Subcutaneous abdominal adipose tissue (tissue), 5 donors: ENCODE results near the gene LYPD6B.
A peak's percentile ranks its signal among the peaks of the same experiment; 100 is the strongest.

Experiments
- H3K27ac ChIP-seq: one replicate; pipeline ENCODE4 v1.7.0; 2013; ENCODE audit warnings: low read depth, mild to moderate bottlenecking, inconsistent platforms, low read length, moderate library complexity
- H3K27me3 ChIP-seq, 5 donors: one replicate each; pipeline ENCODE4 v1.7.0; 2013; ENCODE audit warnings: low read length in 5 of 5, inconsistent platforms in 1 of 5; ENCODE audit not compliant: control insufficient read depth in 5 of 5, insufficient read depth in 4 of 5
- H3K36me3 ChIP-seq, 5 donors: one replicate each; pipeline ENCODE4 v1.7.0; 2013; ENCODE audit warnings: low read length in 5 of 5; ENCODE audit not compliant: control insufficient read depth in 5 of 5, insufficient read depth in 5 of 5
- H3K4me1 ChIP-seq, 5 donors: one replicate each; pipeline ENCODE4 v1.7.0; 2013; ENCODE audit warnings: low read length in 5 of 5, mild to moderate bottlenecking in 3 of 5, moderate library complexity in 1 of 5; ENCODE audit not compliant: control insufficient read depth in 5 of 5, insufficient read depth in 5 of 5
- H3K4me3 ChIP-seq, 5 donors: one replicate each; pipeline ENCODE4 v1.7.0; 2013; ENCODE audit warnings: low read length in 5 of 5, low read depth in 1 of 5
- H3K9ac ChIP-seq, 5 donors: one replicate each; pipeline ENCODE4 v1.7.0; 2013; ENCODE audit warnings: low read length in 5 of 5, mild to moderate bottlenecking in 4 of 5, moderate library complexity in 3 of 5
- H3K9me3 ChIP-seq, 5 donors: one replicate each; pipeline ENCODE4 v1.7.0; 2013; ENCODE audit warnings: low read length in 5 of 5; ENCODE audit not compliant: control insufficient read depth in 5 of 5
- donor health status: healthy.
- donor health status: healthy.
- donor health status: healthy.
- donor health status: healthy.
- donor health status: healthy.

Gene LYPD6B, protein sequence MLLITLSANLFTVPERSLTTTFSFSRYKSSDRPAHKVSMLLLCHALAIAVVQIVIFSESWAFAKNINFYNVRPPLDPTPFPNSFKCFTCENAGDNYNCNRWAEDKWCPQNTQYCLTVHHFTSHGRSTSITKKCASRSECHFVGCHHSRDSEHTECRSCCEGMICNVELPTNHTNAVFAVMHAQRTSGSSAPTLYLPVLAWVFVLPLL

GRCh38 chr2:149038442-149039212, at the start of gene LYPD6B:
LYPD6B (plus strand) TSS chr2:149038699; CDS start chr2:149130949, 92,250 bp downstream.
- Histone ChIP-seq H3K9ac (no peak within 1 kb of the TSS), H3K27ac (no peak within 1 kb of the TSS), H3K4me3 (peak within 1 kb of the TSS in 1 of 5 donors; percentile 37)

DNA sequence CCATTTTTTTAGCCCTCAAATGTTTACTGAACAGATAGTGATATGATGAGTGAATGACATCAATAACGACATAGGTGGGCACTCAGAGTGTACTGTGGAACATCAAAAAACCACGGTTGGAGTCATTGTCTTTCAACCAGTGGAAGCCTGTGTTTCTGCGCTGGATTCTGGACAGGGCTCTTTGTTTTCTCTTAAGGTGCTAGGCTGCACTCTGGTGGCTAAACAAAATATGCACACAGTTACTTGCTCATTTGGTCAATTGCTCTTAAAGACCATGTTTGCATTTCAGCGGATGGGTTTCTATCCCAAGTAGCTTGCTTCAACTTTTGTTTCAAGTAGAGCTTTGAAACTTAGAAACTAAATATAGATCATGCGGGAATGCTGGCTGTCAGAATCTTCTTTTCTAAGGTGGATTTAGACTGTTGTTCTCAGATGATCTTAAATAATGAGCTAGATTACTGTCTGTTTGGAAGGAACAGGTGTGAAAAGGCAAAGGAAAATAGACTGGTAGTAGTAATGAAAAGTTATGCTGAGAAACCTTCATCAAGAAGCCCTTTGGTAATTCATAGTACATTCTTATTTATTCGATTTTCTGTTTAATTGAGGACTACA, 48.5 kb upstream of the LYPD6B start:
- Histone ChIP-seq H3K36me3 (no peaks in the 10 kb centered on the region), H3K9ac (no peak overlapping the region), H3K4me1 (no peaks in the 10 kb centered on the region), H3K9me3 (no peaks in the 10 kb centered on the region), H3K27ac (no peak overlapping the region), H3K27me3 (no peaks in the 10 kb centered on the region), H3K4me3 (no peak overlapping the region)

More at GRCh38 chr2:149038442-149039212, at the start of gene LYPD6B:
- H3K27me3 ChIP-seq, result peaks cover 17 to 31% (median 25%) of the 10 kb centered on the region in 5 donors
- no peaks in the 10 kb centered on the region for H3K36me3 ChIP-seq
- H3K9me3 ChIP-seq, result no peaks in the 10 kb centered on the region
- H3K4me1 ChIP-seq, result peaks cover 0 to 11% (median 3%) of the 10 kb centered on the region in 5 donors

GRCh38 chr2:148990968-148991367, 47.5 kb upstream of the LYPD6B start:
- Histone ChIP-seq H3K9ac (no peak overlapping the region), H3K27me3 (no peaks in the 10 kb centered on the region), H3K27ac (no peak overlapping the region)

DNA sequence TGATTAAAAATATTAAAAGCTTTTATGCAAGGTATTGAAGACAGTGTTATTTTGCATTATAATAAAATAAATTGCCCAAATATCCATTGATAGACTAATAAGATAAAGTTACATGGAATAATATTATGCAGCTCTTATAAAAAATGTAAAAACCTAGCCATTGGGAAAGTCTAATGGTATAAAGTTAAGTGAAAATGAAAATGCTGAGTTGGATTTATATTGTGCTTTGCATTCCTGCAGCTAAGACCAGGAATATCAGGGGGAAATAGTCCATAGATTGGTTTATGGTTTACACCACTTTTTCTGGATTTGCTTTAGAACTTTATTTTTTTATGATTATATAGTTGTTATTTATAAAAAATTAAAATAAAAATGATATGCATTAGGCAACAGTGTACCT, 46.1 kb upstream of the LYPD6B start:
- Histone ChIP-seq H3K9me3 (no peaks in the 10 kb centered on the region), H3K27me3 (peaks cover 0 to 3% (median 0%) of the 10 kb centered on the region in 5 donors), H3K36me3 (no peaks in the 10 kb centered on the region), H3K27ac (no peak overlapping the region), H3K4me1 (no peaks in the 10 kb centered on the region), H3K9ac (no peak overlapping the region), H3K4me3 (no peak overlapping the region)

More at GRCh38 chr2:148990968-148991367, 47.5 kb upstream of the LYPD6B start:
- Histone ChIP-seq H3K9me3 (no peaks in the 10 kb centered on the region), H3K4me1 (no peaks in the 10 kb centered on the region), H3K4me3 (no peak overlapping the region), H3K36me3 (no peaks in the 10 kb centered on the region)

DNA sequence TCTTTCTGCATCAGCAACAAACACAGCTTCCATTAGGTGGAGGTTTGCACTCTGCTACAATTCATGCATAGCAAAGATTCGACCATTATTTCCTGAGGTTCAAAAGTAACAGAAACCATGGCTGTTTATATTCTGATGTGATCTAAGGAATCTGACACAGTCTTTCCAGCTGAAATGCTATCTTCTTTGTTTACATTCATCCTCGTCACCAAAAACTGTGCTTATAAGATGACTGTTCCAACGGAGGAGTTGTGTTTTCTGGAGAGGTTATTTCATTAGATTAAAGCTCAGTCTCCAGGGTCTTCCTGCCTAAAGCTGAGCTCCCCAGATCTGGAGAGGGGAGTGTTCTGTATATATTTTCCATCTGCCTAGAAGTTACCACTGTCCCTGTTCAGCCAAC, 45.1 kb upstream of the LYPD6B start:
- Histone ChIP-seq H3K27ac (no peak overlapping the region), H3K9ac (no peak overlapping the region), H3K4me1 (no peaks in the 10 kb centered on the region), H3K4me3 (no peak overlapping the region), H3K27me3 (peaks cover 0 to 6% (median 0%) of the 10 kb centered on the region in 5 donors), H3K9me3 (no peaks in the 10 kb centered on the region), H3K36me3 (no peaks in the 10 kb centered on the region)

- Histone ChIP-seq H3K9ac (no peak overlapping the region), H3K4me3 (no peak overlapping the region), H3K27ac (no peak overlapping the region), H3K27me3 (peaks cover 0 to 7% (median 0%) of the 10 kb centered on the region in 5 donors), H3K36me3 (no peaks in the 10 kb centered on the region), H3K9me3 (no peaks in the 10 kb centered on the region), H3K4me1 (no peaks in the 10 kb centered on the region)
These were observed 44.2 kb upstream of the LYPD6B start for GRCh38 chr2:148994341-148994740.

DNA sequence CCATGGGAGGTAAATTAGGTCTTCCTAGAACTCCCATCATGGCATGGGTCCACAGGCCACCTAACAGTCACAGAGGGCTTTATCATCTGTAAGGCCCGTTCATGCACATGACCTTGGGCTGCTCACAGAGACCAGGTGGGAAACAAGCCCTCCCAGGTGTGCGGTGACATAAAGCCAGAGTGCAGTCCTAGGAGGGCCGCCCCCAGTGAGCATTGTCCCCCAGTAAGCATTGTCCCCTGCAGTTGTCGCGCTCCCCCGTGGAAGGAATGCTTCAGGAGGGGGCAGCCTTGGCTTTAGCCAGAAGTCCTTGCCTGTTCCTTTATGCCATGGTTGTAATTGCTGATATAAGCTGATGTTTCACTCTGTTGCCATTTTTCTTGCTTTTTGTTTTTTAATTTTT, 41.7 kb upstream of the LYPD6B start:
- Histone ChIP-seq H3K36me3 (no peaks in the 10 kb centered on the region), H3K9ac (no peak overlapping the region), H3K4me1 (no peaks in the 10 kb centered on the region), H3K9me3 (no peaks in the 10 kb centered on the region), H3K4me3 (no peak overlapping the region), H3K27ac (no peak overlapping the region), H3K27me3 (peaks cover 0 to 7% (median 0%) of the 10 kb centered on the region in 5 donors)

GRCh38 chr2:148998165-148998830, 40.2 kb upstream of the LYPD6B start:
- Histone ChIP-seq H3K27me3 (peaks cover 0 to 7% (median 3%) of the 10 kb centered on the region in 5 donors), H3K36me3 (peaks cover 0 to 3% (median 0%) of the 10 kb centered on the region in 5 donors), H3K4me1 (no peaks in the 10 kb centered on the region), H3K9ac (no peak overlapping the region), H3K27ac (no peak overlapping the region), H3K9me3 (no peaks in the 10 kb centered on the region), H3K4me3 (no peak overlapping the region)

DNA sequence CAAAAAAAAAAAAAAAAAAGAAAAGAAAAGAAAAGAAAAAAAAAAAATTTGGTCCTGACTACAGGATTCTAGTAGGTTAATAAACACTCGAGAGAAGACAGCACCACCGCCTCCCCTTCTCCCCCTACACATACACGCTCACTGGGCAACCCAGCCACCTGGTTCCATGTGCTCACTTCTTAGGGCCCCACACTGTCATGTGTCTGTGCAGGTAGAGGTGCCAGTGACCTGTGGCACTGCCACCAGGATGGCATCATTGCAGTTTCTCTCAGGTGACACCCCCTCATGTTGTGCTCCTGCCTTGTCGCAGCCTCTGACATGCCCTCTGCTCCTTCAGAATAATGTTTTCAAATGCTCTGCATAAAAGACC, 39.7 kb upstream of the LYPD6B start:
- Histone ChIP-seq H3K36me3 (peaks cover 0 to 3% (median 0%) of the 10 kb centered on the region in 5 donors), H3K27ac (no peak overlapping the region), H3K4me3 (no peak overlapping the region), H3K9me3 (no peaks in the 10 kb centered on the region), H3K27me3 (peaks cover 0 to 7% (median 3%) of the 10 kb centered on the region in 5 donors), H3K4me1 (no peaks in the 10 kb centered on the region), H3K9ac (no peak overlapping the region)
